Mesothelial cell of epicardium (in vitro differentiated cells): ENCODE data around the gene RNLS. TPM values are rescaled to one million over a fixed set of nuclear protein-coding genes. Genes with fewer than 3 reads are reported as not detected.

ENCODE experiments used
- DNase-seq, 2 experiments: peaks; one replicate each; pipeline ENCODE4 v3.0.0; 2021; ENCODE audit warnings: low spot score in 2 of 2; ENCODE audit not compliant: unreplicated experiment in 2 of 2
- H3K27ac Mint-ChIP-seq: 2 replicates; pipeline ENCODE4 v1.8.0; 2021; ENCODE audit warnings: mixed read lengths
- H3K27me3 Mint-ChIP-seq: 2 replicates; pipeline ENCODE4 v1.8.0; 2021; ENCODE audit warnings: low read depth, mixed read lengths
- H3K36me3 Mint-ChIP-seq: 2 replicates; pipeline ENCODE4 v1.8.0; 2021; ENCODE audit warnings: mixed read lengths
- H3K4me1 Mint-ChIP-seq: 2 replicates; pipeline ENCODE4 v1.8.0; 2021; ENCODE audit warnings: mixed read lengths
- H3K4me3 Mint-ChIP-seq: 2 replicates; pipeline ENCODE4 v1.8.0; 2021; ENCODE audit warnings: mild to moderate bottlenecking, moderate library complexity, mixed read lengths
- H3K9me3 Mint-ChIP-seq: 2 replicates; pipeline ENCODE4 v1.8.0; 2021; ENCODE audit warnings: mixed read lengths
- total RNA-seq: library from RNA; stranded (reverse); gene quantifications from 3 replicates; pipeline ENCODE4 v1.2.1, GENCODE V29; 2021
- TF ChIP-seq, protein P1 (sequence below): fragments of 200-600 bp; sonication (generic); IDR thresholded peaks from one replicate; pipeline ENCODE4 v1.5.0; 2021; ENCODE audit warnings: antibody characterized with exemption; ENCODE audit not compliant: unreplicated experiment

Gene RNLS
- 6.3 to 9.4 TPM (median 6.8 TPM) in 3 replicates for total RNA-seq

DNA sequence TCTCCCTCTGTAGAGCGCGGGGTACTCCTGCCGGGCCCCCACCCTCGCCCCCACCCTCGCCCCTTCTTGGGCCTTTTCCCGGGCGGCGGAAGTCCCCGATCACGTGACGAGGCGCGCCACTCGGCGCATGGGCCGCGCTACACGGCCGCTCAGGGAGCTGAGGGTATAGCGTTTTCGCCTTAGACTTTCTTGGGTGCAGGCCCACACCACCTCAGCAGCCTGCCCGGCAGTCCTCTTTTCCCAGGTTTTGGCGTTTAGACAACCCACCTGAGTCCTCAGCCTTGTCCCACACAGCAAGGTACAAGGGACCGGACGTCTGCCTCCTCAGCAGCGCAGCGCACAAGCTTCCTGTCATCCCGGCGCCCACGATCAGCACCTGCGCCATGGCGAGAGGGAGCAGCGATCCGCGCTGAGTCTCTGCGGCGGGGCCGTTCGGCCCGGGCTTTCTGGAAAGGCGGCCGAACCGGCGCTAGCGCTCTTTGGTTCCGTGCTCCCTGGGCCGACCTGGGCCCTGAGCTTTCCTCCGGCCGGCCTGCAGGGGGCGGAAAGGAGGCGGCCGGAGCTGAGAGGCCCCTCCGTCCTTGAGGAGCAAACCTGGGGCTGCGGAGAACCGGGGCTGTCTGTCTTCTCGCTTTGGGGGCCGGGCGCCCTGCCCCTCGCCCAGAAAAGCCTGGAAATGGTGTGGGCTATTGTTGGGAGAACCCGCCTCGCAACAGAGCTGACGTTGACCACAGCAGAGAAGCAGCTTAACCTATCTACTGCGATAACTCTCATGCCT, at the start of gene RNLS:
TSS of gene RNLS (minus strand) at position 513 of the 778 bp plus-strand sequence.
- peaks cover 10% of the 10 kb centered on the region for H3K4me1 Mint-ChIP-seq
- H3K4me3 Mint-ChIP-seq: peak within 1 kb of the TSS; percentile 82
- peaks cover 19% of the 10 kb centered on the region for H3K9me3 Mint-ChIP-seq
- H3K27me3 Mint-ChIP-seq: peaks cover 14% of the 10 kb centered on the region
- H3K27ac Mint-ChIP-seq: peak within 1 kb of the TSS; percentile 94
- H3K36me3 Mint-ChIP-seq: peaks cover 2% of the 10 kb centered on the region
- TF ChIP-seq, protein P1, sequence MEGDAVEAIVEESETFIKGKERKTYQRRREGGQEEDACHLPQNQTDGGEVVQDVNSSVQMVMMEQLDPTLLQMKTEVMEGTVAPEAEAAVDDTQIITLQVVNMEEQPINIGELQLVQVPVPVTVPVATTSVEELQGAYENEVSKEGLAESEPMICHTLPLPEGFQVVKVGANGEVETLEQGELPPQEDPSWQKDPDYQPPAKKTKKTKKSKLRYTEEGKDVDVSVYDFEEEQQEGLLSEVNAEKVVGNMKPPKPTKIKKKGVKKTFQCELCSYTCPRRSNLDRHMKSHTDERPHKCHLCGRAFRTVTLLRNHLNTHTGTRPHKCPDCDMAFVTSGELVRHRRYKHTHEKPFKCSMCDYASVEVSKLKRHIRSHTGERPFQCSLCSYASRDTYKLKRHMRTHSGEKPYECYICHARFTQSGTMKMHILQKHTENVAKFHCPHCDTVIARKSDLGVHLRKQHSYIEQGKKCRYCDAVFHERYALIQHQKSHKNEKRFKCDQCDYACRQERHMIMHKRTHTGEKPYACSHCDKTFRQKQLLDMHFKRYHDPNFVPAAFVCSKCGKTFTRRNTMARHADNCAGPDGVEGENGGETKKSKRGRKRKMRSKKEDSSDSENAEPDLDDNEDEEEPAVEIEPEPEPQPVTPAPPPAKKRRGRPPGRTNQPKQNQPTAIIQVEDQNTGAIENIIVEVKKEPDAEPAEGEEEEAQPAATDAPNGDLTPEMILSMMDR: peak; percentile 67
- DNase-seq: peak; percentile 39 to 68

DNA sequence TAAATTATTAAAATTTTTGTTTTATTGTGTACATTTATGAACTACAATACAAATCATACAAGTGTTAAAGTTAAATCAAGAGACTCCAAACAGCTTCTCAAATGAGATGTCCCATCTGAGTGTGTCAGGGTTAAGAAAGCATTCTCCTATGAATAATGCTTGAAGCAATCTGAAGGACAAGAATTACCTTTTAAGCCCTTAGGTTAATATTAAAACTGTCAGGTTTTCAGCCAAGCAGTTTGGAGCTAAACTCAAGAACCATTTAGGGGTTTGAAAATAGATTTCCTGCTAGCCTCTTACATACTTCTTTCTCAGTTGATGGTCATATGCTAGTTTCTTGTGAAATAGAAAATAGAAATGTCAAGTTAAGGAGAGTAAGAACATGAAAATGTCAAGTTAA, 41.7 kb upstream of the RNLS start:
- TF ChIP-seq, protein P1: no peak
- Mint-ChIP-seq H3K27me3 (peaks cover 17% of the 10 kb centered on the region), H3K4me1 (no peaks in the 10 kb centered on the region), H3K9me3 (peaks cover 19% of the 10 kb centered on the region), H3K36me3 (no peaks in the 10 kb centered on the region), H3K27ac (no peak overlapping the region), H3K4me3 (no peak overlapping the region)
- no peak for DNase-seq

DNA sequence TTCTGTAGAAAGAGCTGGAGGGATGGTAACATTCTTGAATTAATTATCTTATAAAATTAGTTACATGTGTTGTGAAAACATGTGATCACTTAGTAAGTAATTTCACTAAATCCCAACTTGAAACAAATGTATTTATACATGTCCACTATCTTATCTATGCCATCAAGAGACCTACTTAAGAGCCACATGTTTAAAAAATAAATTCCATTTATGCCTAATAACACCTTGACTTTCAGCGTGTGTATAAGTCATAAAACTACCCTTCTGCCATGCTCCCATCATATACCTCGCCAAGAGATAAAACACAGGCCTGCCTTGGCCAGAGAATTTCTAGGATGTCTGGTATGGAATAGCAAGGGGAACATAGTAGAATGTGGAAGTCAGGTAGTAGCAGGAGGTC, 40.7 kb upstream of the RNLS start:
- H3K36me3 Mint-ChIP-seq: no peaks in the 10 kb centered on the region
- H3K27ac Mint-ChIP-seq: no peak overlapping the region
- TF ChIP-seq, protein P1: no peak
- H3K9me3 Mint-ChIP-seq: peaks cover 19% of the 10 kb centered on the region
- no peak for DNase-seq
- H3K4me3 Mint-ChIP-seq: no peak overlapping the region
- no peaks in the 10 kb centered on the region for H3K4me1 Mint-ChIP-seq
- peaks cover 17% of the 10 kb centered on the region for H3K27me3 Mint-ChIP-seq

DNA sequence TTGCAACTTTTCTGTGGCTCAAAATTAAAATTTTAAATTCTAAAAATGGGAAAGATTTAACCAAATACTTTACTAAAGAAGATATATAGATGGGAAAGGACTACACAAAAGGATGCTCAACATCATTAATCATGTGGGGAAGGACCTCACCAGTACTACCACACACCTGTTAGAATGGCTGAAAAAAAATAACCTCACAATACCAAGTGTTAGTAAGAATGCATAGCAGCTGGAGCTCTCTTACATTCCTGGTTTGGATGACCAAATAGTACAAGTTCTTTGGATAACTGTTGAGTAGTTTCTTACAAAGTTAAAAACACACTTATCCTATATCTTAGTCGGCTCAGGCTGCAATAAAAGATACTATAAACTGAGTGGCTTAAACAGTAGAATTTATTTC, 37.3 kb upstream of the RNLS start:
- TF ChIP-seq, protein P1: no peak
- Mint-ChIP-seq H3K36me3 (no peaks in the 10 kb centered on the region), H3K9me3 (peaks cover 6% of the 10 kb centered on the region), H3K27me3 (peaks cover 10% of the 10 kb centered on the region), H3K4me3 (no peak overlapping the region), H3K4me1 (no peaks in the 10 kb centered on the region), H3K27ac (no peak overlapping the region)
- DNase-seq: no peak

DNA sequence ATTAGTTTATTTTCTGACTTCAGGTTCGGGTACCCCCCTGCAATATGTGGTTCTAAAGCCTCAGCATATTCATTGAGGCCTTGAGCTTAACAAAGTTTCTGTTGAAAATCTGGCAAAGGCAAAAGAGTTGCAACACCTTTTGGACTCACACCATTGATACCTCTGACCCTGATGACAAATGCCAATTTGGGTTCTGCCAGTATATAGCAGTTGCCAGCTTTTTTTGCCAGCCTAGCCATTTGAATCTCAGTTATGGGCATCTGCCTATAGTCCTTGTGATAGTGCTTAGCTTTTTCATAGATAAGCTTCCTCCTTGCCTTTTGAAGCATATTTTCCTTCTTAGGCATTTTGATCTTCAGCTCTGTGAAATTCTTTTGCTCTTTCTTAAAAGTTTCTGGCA, 35.4 kb upstream of the RNLS start:
- H3K27me3 Mint-ChIP-seq: peaks cover 10% of the 10 kb centered on the region
- TF ChIP-seq, protein P1: no peak
- H3K4me3 Mint-ChIP-seq: no peak overlapping the region
- H3K27ac Mint-ChIP-seq: no peak overlapping the region
- H3K9me3 Mint-ChIP-seq: peaks cover 6% of the 10 kb centered on the region
- no peaks in the 10 kb centered on the region for H3K36me3 Mint-ChIP-seq
- DNase-seq: no peak
- H3K4me1 Mint-ChIP-seq: no peaks in the 10 kb centered on the region
